ENCODE results near the gene HENMT1.

- TF ChIP-seq, protein P1, sequence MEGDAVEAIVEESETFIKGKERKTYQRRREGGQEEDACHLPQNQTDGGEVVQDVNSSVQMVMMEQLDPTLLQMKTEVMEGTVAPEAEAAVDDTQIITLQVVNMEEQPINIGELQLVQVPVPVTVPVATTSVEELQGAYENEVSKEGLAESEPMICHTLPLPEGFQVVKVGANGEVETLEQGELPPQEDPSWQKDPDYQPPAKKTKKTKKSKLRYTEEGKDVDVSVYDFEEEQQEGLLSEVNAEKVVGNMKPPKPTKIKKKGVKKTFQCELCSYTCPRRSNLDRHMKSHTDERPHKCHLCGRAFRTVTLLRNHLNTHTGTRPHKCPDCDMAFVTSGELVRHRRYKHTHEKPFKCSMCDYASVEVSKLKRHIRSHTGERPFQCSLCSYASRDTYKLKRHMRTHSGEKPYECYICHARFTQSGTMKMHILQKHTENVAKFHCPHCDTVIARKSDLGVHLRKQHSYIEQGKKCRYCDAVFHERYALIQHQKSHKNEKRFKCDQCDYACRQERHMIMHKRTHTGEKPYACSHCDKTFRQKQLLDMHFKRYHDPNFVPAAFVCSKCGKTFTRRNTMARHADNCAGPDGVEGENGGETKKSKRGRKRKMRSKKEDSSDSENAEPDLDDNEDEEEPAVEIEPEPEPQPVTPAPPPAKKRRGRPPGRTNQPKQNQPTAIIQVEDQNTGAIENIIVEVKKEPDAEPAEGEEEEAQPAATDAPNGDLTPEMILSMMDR (IDR thresholded peaks at IDR 0.05), result no peak
- TF ChIP-seq POLR2AphosphoS5 (IDR thresholded peaks at IDR 0.05; ENCODE audit: low read depth, low read length) (no peak), REST (IDR thresholded peaks at IDR 0.05; ENCODE audit: insufficient read depth in 1 of 2, low read depth in 2 of 2, low read length in 1 of 2) (no peak), SIN3A (IDR thresholded peaks at IDR 0.05; ENCODE audit: borderline replicate concordance, insufficient read depth, low read depth, low read length) (no peak)
Observed at GRCh38 chr1:108699375-108700332, 38.8 kb upstream of the HENMT1 start.

All from Panc1 (cell line).